ENCODE measurements around the gene SKIDA1.

GRCh38 chr10:21487416-21488180 lies 37.9 kb downstream of the SKIDA1 start:
- TF ChIP-seq YY1 (IDR thresholded peaks at IDR 0.05) (no peak), CTCF (IDR thresholded peaks at IDR 0.05; ENCODE audit: low read depth, low read length, missing input control) (no peak), RAD21 (IDR thresholded peaks at IDR 0.05) (no peak), SP1 (IDR thresholded peaks at IDR 0.05) (no peak), REST (IDR thresholded peaks at IDR 0.05) (no peak), HNF4A (conservative IDR thresholded peaks at IDR 0.05) (no peak), MAX (IDR thresholded peaks at IDR 0.05) (no peak), GABPA (IDR thresholded peaks at IDR 0.05 in 1 of 2, conservative IDR thresholded peaks at IDR 0.05 in 1 of 2) (no peak), TAF1 (conservative IDR thresholded peaks at IDR 0.05) (no peak), EGR1 (IDR thresholded peaks at IDR 0.05; ENCODE audit: low read depth in 2 of 2) (no peak), ATF3 (IDR thresholded peaks at IDR 0.05) (no peak), JUND (IDR thresholded peaks at IDR 0.05) (no peak), ZBTB33 (IDR thresholded peaks at IDR 0.05) (no peak)

Measured in liver (tissue), 3 donors.